AG10803 (cell line): Measurements from ENCODE around the gene NTHL1.

Source experiments
- DNase-seq: peaks from one replicate; pipeline ENCODE4 v3.0.0; 2010; ENCODE audit warnings: low read depth
- H3K4me3 ChIP-seq: 2 replicates; pipeline ENCODE4 v1.5.1; 2011; ENCODE audit warnings: mild to moderate bottlenecking, low read length, control low read depth
- CTCF ChIP-seq: conservative IDR thresholded peaks from 2 replicates; pipeline ENCODE4 v1.5.1; 2011; ENCODE audit warnings: mild to moderate bottlenecking, low read length, control low read depth, inconsistent platforms

The NTHL1 gene

GRCh38 chr16:2026461-2027023, 21.1 kb downstream of the NTHL1 start, which contains the start of gene NHERF2:
Gene NHERF2, plus strand, starts transcription at chr16:2026902. Its CDS starts 104 bp downstream, at chr16:2027006.
- peak within 1 kb of the TSS; percentile 73 for H3K4me3 ChIP-seq
- no peak for DNase-seq
- no peak for TF ChIP-seq CTCF

- no peak for TF ChIP-seq CTCF
- DNase-seq, result no peak
- H3K4me3 ChIP-seq, result peak overlapping the region; percentile 55
Measured at GRCh38 chr16:2025878-2026460, 21.7 kb downstream of the NTHL1 start.

DNA sequence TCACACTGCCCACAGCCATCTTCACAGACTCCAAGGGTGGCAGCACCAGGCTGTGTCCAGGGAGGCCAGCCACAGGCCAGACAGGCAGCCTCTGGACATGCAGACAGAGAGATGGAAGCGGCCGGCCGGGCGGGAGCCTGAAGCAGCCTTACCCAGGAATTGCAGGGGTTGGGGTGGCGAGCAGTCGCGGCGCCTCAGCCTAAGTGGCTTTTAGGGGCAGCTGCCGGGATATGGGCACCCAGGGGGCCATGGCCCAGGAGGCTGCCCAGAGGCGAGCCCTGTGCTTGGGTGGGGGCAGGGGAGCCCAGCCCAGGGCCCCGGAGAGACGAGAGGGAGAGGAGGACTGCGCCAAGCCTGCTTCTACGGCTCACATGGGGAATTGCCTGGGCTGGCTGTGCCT, 22.4 kb downstream of the NTHL1 start:
- no peak for TF ChIP-seq CTCF
- no peak for DNase-seq

DNA sequence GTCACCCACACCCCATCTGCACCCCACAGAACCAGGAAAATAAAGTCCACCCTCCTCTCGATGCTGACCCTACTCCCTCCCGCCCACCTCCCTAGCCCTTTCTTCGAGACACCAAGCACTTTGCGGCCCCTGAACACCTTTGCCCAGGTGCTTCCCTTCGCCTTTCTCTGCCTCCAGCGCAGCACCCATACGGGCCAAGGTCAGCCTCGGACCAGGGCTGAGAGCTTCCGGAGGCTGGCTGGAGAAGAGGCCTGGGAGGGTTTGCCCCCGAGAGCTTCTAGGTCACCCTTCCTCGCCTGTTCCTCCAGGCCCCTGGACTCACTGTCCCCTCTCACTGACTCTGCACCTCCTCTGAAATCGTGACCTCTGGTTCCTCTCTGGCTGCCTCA, 23.6 kb downstream of the NTHL1 start:
- no peak for TF ChIP-seq CTCF
- H3K4me3 ChIP-seq, result no peak overlapping the region
- DNase-seq, result no peak

More for the DNA sequence above, 22.4 kb downstream of the NTHL1 start:
- H3K4me3 ChIP-seq, result no peak overlapping the region

- peak overlapping the region; percentile 49 for H3K4me3 ChIP-seq
- DNase-seq, result peak; percentile 77
- peak; percentile 86 for TF ChIP-seq CTCF
Measured at GRCh38 chr16:2023092-2024031, 24.3 kb downstream of the NTHL1 start.

DNA sequence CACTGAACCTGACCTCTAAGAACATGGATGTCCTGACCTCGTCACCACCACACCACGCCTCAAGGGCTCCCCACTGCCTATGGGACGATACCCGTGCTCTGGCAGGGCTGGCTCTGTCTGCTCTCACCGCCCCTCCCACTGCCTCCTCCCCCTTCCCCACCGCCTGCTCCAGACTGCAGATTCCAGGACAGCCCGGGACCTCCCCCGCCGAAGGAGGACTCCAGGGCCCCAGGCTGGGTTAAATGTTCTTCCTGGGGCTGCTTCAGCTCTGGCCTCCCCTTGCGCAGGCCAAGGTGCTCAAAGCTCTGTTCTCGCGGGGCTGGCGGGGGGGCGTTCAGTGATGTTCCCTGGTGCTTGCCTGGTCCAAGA, 24.9 kb downstream of the NTHL1 start:
- peak overlapping the region; percentile 49 for H3K4me3 ChIP-seq
- no peak for TF ChIP-seq CTCF
- peak; percentile 32 for DNase-seq
